Testis (tissue), 3 donors: ENCODE data around the gene MAPKBP1. TPM values are rescaled to one million over a fixed set of nuclear protein-coding genes. Genes with fewer than 3 reads are reported as not detected.
A peak's percentile ranks its signal among the peaks of the same experiment; 100 is the strongest.
"Not testable (repeated sequence)": the region's sequence is repeated elsewhere in the genome, so short reads cannot be mapped to it uniquely, and the experiment has no call there.

Source experiments
- DNase-seq: peaks from one replicate; pipeline ENCODE4 v3.0.0-alpha.2; 2019
- H3K27ac ChIP-seq, 2 donors: fragments of 200-600 bp; sonication (generic); one replicate each; pipeline ENCODE4 v1.5.1; 2019
- H3K27me3 ChIP-seq: fragments of 200-600 bp; sonication (generic); one replicate; pipeline ENCODE4 v1.5.1; 2019
- H3K36me3 ChIP-seq: fragments of 200-600 bp; sonication (generic); one replicate; pipeline ENCODE4 v1.5.1; 2017; ENCODE audit warnings: low read depth; ENCODE audit errors: missing control alignments
- H3K4me1 ChIP-seq: fragments of 200-600 bp; sonication (generic); one replicate; pipeline ENCODE4 v1.5.1; 2019
- H3K4me3 ChIP-seq, 2 donors: fragments of 200-600 bp; sonication (generic); one replicate each; pipeline ENCODE4 v1.5.1; 2017 to 2019
- H3K9me3 ChIP-seq: fragments of 200-600 bp; sonication (generic); one replicate; pipeline ENCODE4 v1.5.1; 2017
- CTCF ChIP-seq, 3 experiments: fragments of 450-650 bp in 2 of 3; fragments of 200-600 bp in 1 of 3; sonication (generic) in 1 of 3; IDR thresholded peaks; one replicate each; pipeline ENCODE4 v1.5.1; 2016 to 2019; ENCODE audit warnings: antibody characterized with exemption in 3 of 3, mild to moderate bottlenecking in 2 of 3, moderate library complexity in 1 of 3
- POLR2A ChIP-seq: fragments of 450-650 bp; IDR thresholded peaks from one replicate; pipeline ENCODE4 v1.6.1; 2017; ENCODE audit warnings: antibody characterized with exemption, mild to moderate bottlenecking, moderate library complexity
- WGBS, 2 donors: methylation state at CpG; one replicate each; pipeline ENCODE4 v1.1.5; 2018; 5-methylcytosine and 5-hydroxymethylcytosine counted together
- intact Hi-C: fragments of 100-400 bp; cut with DNase I; formaldehyde crosslinking; loops from one replicate; pipeline ENCODE4 v1.15.1; 2023; ENCODE audit warnings: low total_unique reads
- polyA plus RNA-seq: library from polyadenylated mRNA; stranded (reverse); fragments of 350-450 nt; fragmentation: Illumina TruSeq; extraction: RNeasy Lipid Tissue Mini Kit (QIAGEN cat#74804); gene quantifications from one replicate; pipeline ENCODE4 v1.2.3, GENCODE V29; 2014; ENCODE audit warnings: low read depth, low replicate concordance; ENCODE audit not compliant: insufficient read depth
- total RNA-seq, 2 donors: library from RNA; depleted of rRNA; stranded (reverse); fragments of >200 nt; gene quantifications; one replicate each; pipeline ENCODE4 v1.2.3, GENCODE V29; 2016

The MAPKBP1 gene
- total and polyA plus RNA-seq, 3 donors from 2014 or later, result 76.2 to 159 (median 156) TPM

GRCh38 chr15:41732483-41732882, 41.8 kb upstream of the MAPKBP1 start:
- Histone ChIP-seq H3K4me3 (no peak overlapping the region), H3K27me3 (no peaks in the 10 kb centered on the region), H3K9me3 (no peaks in the 10 kb centered on the region), H3K4me1 (peaks cover 8% of the 10 kb centered on the region), H3K27ac (no peak overlapping the region), H3K36me3 (no peaks in the 10 kb centered on the region)
- TF ChIP-seq CTCF (IDR thresholded peaks at IDR 0.05), result no peak
- TF ChIP-seq POLR2A, result no peak
- intact Hi-C loops, result no loop called here
- WGBS, 2 donors, result 63 to 78% methylated on average over 1 of the region's 1 CpG
- DNase-seq, result no peak

- Histone ChIP-seq H3K9me3 (no peaks in the 10 kb centered on the region), H3K27ac (peak overlapping the region; percentile 62 to 86), H3K4me1 (peaks cover 14% of the 10 kb centered on the region), H3K4me3 (no peak overlapping the region), H3K36me3 (no peaks in the 10 kb centered on the region), H3K27me3 (no peaks in the 10 kb centered on the region)
- intact Hi-C loops, result no loop called here
- no peak for DNase-seq
- WGBS, 2 donors, result 74 to 81% methylated on average over 4 of the region's 4 CpGs
- TF ChIP-seq CTCF (IDR thresholded peaks at IDR 0.05) (no peak), POLR2A (no peak)
Measured at GRCh38 chr15:41734079-41734478, 40.2 kb upstream of the MAPKBP1 start.

- Histone ChIP-seq H3K27me3 (no peaks in the 10 kb centered on the region), H3K4me1 (peaks cover 17% of the 10 kb centered on the region), H3K4me3 (no peak overlapping the region), H3K9me3 (no peaks in the 10 kb centered on the region), H3K36me3 (no peaks in the 10 kb centered on the region), H3K27ac (peak overlapping the region; percentile 62 to 86)
- intact Hi-C loops, result no loop called here
- no peak for DNase-seq
- TF ChIP-seq CTCF (IDR thresholded peaks at IDR 0.05) (no peak), POLR2A (no peak)
- 54 to 56% methylated on average over 4 of the region's 4 CpGs for WGBS, 2 donors
Measured at GRCh38 chr15:41735046-41735445, 39.2 kb upstream of the MAPKBP1 start.

GRCh38 chr15:41735492-41735891, 38.8 kb upstream of the MAPKBP1 start:
- H3K4me3 ChIP-seq, DNase-seq, H3K9me3 ChIP-seq, H3K36me3 ChIP-seq, intact Hi-C loops, H3K27me3 ChIP-seq: not testable (repeated sequence)
- H3K4me1 ChIP-seq, result peaks cover 17% of the 10 kb centered on the region
- 80 to 84% methylated on average over 10 of the region's 10 CpGs for WGBS, 2 donors
- H3K27ac ChIP-seq, result peak overlapping the region; percentile 62 to 86

GRCh38 chr15:41746802-41747201, 27.5 kb upstream of the MAPKBP1 start:
- WGBS, 2 donors, result 80 to 98% methylated on average over 1 of the region's 1 CpG
- H3K4me3 ChIP-seq, result no peak overlapping the region
- no peaks in the 10 kb centered on the region for H3K9me3 ChIP-seq
- H3K4me1 ChIP-seq, result no peaks in the 10 kb centered on the region
- H3K27me3 ChIP-seq, result no peaks in the 10 kb centered on the region
- H3K36me3 ChIP-seq, result no peaks in the 10 kb centered on the region
- H3K27ac ChIP-seq, result no peak overlapping the region
- TF ChIP-seq POLR2A, result no peak
- no peak for TF ChIP-seq CTCF (IDR thresholded peaks at IDR 0.05)
- no peak for DNase-seq
- intact Hi-C loops, result no loop called here
